ENCODE measurements around the gene POLR2H.
A peak's percentile ranks its signal among the peaks of the same experiment; 100 is the strongest.

POLR2H gene

DNA sequence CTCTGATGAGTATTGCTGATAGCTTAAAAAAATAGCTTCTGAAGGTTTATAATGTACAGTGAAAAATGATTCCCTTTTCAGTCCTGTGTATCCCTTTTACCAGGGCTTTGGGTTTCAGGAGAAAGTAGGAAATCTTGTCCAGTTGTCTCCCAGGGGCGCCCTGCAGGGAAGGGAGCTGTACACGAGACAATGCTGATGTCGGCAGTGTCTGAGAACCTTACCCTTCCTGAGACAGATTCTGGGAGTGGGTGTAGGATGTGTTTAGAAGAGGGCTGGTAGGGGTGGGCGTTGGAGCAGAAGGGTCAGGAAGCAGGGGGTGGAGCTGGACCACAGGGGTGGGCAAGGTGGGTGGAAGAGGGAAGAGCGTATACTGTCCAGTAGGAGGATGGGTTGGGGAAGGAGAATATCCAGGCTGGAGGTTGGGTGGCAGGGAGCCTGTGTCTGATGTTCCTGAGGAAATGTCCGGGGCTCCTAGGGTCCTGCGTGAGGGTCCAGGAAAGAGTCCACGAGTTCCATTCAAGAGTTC, 10.8 kb downstream of the POLR2H start:
- no peak for DNase-seq

GRCh38 chr3:184372911-184373310, 11.4 kb downstream of the POLR2H start:
- no peak for DNase-seq

GRCh38 chr3:184373422-184373821, 11.9 kb downstream of the POLR2H start:
- DNase-seq: no peak

GRCh38 chr3:184375747-184376461, 14.4 kb downstream of the POLR2H start:
- DNase-seq: no peak

DNA sequence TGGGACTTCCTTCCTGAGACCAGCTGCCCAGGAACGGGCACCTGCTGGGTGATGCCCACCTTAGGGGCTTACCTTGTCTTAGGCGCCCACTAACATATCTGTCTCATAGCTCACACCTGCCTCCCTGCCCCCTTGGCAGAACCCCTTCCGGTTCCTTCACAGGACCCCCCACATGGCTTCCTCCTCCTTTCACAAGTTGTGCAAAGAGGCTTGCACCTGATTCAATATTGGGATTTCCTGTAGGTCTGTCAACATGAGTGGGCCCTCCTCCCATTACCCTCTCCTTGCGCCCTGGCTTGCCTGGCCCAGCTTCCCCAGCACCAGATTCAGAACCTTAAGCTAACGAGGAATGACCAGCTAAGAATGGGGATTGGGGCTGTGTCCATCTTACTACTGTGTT, 15.9 kb downstream of the POLR2H start:
- DNase-seq: no peak

DNA sequence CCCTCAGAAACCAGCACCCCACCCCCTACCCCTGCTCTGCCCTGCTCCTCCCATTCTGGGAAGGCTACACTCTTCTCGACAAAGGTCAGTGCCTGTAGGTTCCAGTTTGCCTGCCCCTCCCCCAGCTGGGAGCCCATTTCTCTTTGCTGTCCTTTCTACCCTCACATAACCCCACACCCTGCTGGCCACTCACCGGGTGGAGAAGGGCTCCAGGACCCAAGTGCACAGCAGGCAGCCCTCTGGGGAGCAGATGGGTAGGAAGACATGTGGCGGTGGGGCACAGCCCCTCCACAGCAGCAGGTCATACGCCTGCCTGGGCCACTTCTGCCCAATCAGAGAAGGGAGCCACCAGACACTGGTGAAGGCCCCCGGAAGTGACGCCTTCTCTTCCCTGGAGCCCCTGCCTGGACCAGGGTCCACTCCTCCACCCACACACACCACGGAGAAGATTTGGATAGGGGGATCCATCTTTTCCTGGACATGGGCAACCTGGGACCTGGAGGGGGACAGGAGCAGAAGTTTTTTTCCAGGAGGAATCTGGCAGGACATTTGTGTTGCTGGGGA, 16.5 kb downstream of the POLR2H start, which contains the start of gene THPO:
Gene THPO, minus strand, starts transcription at position 326 of the 564 bp plus-strand sequence. CDS start 1,948 bp downstream, outside the sequence.
- DNase-seq: no peak

DNA sequence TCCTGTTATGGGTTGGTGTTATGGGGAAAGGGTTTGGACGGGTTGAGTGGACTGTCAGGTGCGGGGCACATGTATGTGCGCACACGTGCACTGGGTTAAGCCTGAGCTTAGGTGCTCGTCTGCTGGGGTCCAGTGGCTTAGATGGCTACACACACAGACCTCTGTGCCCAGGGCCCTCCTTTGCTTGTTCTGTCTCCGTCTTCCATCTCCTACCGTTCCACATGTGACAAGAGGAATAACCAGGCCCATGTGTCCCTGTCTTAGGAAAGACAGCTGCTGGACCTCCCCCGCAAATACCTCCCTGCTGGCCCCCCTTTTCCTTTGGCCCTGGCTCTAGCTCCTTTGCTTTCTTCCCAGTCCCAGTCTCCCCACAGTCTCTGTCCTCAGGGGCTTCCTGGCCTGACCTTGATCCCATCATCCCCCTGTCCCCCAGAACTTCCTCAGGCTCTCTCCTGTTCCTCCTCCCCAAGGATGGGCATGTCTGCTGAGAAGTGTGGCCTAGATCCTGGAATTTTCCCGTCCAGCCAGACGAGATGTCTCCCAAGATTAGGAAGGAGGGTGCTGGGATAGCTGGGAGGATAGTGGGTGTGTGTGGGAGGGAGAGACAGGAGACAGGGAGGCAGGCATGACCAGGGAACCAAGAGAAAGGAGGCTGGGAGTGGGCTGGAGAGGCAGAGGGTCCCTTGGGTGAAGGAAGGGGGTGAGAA, 17.3 kb downstream of the POLR2H start:
- no peak for DNase-seq

- no peak for DNase-seq
Measured at GRCh38 chr3:184379358-184380184, 18.1 kb downstream of the POLR2H start, which contains the start of gene CHRD. Gene CHRD, plus strand, starts transcription at chr3:184380054. Its CDS starts 265 bp downstream, at chr3:184380319.

DNA sequence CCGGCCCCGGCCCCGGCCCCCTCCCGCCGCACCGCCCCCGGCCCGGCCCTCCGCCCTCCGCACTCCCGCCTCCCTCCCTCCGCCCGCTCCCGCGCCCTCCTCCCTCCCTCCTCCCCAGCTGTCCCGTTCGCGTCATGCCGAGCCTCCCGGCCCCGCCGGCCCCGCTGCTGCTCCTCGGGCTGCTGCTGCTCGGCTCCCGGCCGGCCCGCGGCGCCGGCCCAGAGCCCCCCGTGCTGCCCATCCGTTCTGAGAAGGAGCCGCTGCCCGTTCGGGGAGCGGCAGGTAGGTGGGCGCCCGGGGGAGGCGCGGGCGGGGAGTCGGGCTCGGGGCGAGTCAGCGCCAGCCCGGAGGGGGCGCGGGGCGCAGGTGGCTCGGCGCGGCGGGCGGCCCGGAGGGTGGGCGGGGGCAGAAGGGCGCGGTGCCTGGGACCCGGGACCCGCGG, 18.7 kb downstream of the POLR2H start:
- DNase-seq: peak; percentile 47

GRCh38 chr3:184380627-184381260, 19.2 kb downstream of the POLR2H start:
- DNase-seq: no peak

DNA sequence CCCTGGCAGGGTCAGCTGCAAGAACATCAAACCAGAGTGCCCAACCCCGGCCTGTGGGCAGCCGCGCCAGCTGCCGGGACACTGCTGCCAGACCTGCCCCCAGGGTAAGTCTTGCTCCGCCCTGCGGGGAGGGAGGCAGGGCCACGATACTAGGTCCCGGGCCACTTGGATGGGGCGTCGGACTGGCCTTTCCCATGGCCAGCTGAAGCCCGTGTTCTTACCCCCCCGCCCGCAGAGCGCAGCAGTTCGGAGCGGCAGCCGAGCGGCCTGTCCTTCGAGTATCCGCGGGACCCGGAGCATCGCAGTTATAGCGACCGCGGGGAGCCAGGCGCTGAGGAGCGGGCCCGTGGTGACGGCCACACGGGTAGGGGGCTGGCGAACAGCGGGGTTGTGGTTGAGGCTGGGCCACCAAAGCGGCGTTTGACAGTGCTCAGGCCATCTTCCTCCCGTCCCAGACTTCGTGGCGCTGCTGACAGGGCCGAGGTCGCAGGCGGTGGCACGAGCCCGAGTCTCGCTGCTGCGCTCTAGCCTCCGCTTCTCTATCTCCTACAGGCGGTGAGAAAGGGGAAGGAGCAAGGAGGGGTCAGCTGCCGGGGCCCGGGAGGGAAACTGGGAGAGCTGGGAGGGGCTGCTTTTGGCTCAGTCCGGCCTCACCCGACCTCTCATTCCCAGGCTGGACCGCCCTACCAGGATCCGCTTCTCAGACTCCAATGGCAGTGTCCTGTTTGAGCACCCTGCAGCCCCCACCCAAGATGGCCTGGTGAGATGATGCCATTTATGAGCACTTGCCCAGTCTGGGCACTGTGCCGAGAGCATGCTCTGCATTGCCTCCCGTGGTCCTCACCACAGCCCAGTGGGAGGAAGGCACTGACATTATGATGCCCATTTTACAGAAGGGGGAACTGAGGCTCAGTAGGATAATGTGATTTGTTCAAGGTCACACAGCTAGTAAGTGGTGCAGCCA, 20.0 kb downstream of the POLR2H start:
- no peak for DNase-seq

DNA sequence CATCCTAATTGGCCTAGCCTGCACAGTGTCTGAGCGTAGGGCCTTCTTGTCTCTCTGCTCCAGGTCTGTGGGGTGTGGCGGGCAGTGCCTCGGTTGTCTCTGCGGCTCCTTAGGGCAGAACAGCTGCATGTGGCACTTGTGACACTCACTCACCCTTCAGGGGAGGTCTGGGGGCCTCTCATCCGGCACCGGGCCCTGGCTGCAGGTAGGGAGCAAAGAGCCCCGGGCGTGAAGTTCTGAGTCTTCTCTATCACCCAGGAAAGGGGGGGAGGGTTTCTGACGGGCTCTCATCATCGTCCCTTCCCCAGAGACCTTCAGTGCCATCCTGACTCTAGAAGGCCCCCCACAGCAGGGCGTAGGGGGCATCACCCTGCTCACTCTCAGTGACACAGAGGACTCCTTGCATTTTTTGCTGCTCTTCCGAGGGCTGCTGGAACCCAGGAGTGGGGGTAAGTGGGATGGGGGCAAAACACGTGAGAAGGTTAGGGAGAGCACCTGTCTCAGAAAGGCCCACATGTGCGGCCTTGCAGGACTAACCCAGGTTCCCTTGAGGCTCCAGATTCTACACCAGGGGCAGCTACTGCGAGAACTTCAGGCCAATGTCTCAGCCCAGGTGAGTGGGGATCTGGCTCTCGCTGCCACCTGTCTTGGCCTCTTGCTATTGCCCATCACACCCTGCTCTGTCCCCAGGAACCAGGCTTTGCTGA, 21.0 kb downstream of the POLR2H start:
- DNase-seq: no peak

DNA sequence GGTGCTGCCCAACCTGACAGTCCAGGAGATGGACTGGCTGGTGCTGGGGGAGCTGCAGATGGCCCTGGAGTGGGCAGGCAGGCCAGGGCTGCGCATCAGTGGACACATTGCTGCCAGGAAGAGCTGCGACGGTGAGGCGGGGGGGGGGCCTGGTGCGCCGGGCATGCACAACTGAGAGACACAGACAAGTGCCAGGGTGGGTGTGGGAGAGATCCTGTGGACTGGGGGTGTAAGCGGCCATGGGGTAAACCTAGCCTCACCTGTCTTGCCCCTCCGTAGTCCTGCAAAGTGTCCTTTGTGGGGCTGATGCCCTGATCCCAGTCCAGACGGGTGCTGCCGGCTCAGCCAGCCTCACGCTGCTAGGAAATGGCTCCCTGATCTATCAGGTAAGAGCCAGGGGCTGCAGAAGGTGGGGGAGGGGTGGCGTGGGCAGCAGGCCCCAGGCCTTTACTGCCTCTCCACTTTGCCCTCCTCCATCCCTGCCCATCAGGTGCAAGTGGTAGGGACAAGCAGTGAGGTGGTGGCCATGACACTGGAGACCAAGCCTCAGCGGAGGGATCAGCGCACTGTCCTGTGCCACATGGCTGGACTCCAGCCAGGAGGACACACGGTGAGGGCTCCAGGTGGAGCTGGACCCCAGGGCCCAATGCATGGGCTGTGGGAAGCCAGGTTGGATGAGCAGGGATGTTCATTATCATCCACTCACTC, 21.7 kb downstream of the POLR2H start:
- no peak for DNase-seq

GRCh38 chr3:184384342-184384741, 22.8 kb downstream of the POLR2H start:
- DNase-seq: no peak

GRCh38 chr3:184384856-184385422, 23.4 kb downstream of the POLR2H start:
- DNase-seq: no peak

DNA sequence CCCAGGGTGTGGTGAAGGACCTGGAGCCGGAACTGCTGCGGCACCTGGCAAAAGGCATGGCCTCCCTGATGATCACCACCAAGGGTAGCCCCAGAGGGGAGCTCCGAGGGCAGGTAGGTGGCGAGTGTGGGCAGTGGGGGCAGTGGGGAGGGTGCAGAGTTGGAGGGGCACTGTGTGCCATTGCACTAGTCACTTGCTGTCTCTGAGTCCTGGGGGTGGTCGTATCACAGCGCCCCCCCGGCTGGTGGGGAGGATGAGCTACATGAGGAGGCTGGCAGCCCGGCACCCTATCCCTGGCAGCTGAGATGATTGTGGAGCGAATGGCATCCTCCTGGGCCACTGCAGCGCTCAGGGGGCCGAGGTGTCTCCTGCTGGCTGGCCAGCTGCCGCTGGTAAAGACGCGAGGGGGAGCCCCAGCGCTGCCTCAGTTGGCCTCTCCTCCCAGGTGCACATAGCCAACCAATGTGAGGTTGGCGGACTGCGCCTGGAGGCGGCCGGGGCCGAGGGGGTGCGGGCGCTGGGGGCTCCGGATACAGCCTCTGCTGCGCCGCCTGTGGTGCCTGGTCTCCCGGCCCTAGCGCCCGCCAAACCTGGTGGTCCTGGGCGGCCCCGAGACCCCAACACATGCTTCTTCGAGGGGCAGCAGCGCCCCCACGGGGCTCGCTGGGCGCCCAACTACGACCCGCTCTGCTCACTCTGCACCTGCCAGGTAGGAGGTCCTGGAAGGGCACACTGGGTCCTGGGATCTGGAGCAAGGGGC, 24.7 kb downstream of the POLR2H start:
- DNase-seq: no peak

DNA sequence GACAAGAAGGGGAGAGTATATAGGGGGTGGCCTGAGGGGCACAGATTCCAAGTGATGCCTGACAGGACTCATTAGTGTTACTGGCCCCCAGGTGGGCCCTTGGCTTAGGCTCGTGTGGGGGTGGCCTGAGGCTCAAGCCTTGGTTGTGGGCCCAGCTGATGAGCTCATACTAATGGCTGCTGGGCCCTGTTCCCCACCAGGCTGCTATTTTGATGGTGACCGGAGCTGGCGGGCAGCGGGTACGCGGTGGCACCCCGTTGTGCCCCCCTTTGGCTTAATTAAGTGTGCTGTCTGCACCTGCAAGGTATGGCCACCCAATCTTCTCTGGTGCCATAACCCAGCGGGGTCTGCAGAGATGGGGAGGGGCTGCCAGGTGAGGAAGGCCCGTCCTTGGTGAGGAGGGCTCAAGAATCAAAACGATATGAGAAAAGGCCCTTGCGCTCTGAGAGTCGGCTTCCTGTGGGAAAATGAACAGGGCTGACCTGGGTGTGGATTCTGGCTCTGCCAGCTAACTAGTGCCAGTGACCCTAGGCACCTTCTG, 25.7 kb downstream of the POLR2H start:
- DNase-seq: no peak
